IMR-90 (cell line): ENCODE measurements around the gene TNNT1. TPM values are rescaled to one million over a fixed set of nuclear protein-coding genes. Genes with fewer than 3 reads are reported as not detected.

ENCODE experiments used
- ATAC-seq: fragments of 200-7000 bp; cut with Tn5 transposase; 2 replicates; pipeline ENCODE4 v1.9.1; 2020; ENCODE audit warnings: low read depth, mild to moderate bottlenecking, moderate library complexity
- BruUV-seq: library from RNA; stranded (reverse); fragments of 400-500 nt; replicated peaks from 2 replicates; lab custom pipeline; 2021; lab: Mats Ljungman, UMichigan
- CTCF ChIA-PET: fragments of 300-600 bp; formaldehyde crosslinking; extraction: SDS; loops from one replicate; lab custom pipeline; 2021; ENCODE audit warnings: antibody characterized with exemption; lab: Yijun Ruan, JAX
- POLR2A ChIA-PET: fragments of 300-600 bp; sonication (Branson Sonifier 250); formaldehyde crosslinking; loops from one replicate; lab custom pipeline; 2022; ENCODE audit warnings: antibody characterized with exemption; ENCODE audit not compliant: unreplicated experiment; lab: Charles Lee
- DNase-seq: peaks from one replicate; pipeline ENCODE4 v3.0.0; 2013
- H2AFZ ChIP-seq: replicated peaks from 2 replicates; pipeline ENCODE3; 2013; ENCODE audit warnings: low read length, mild to moderate bottlenecking; ENCODE audit not compliant: poor library complexity
- H2AK5ac ChIP-seq: 2 replicates; pipeline ENCODE4 v1.6.1; 2013; ENCODE audit warnings: low read depth, low read length, inconsistent platforms
- H2AK9ac ChIP-seq: replicated peaks from 2 replicates; pipeline ENCODE3; 2013; ENCODE audit warnings: mild to moderate bottlenecking, low read depth, low read length, moderate library complexity; ENCODE audit not compliant: poor library complexity
- H2BK120ac ChIP-seq: 2 replicates; pipeline ENCODE4 v1.6.1; 2013; ENCODE audit warnings: low read depth, low read length, inconsistent platforms
- H2BK15ac ChIP-seq: 3 replicates; pipeline ENCODE4 v1.6.1; 2013; ENCODE audit warnings: low read depth, low read length, inconsistent platforms
- H2BK20ac ChIP-seq: 2 replicates; pipeline ENCODE4 v1.6.1; 2013; ENCODE audit warnings: low read depth, mild to moderate bottlenecking, inconsistent platforms, low read length, moderate library complexity
- H2BK5ac ChIP-seq: 2 replicates; pipeline ENCODE4 v1.6.1; 2013; ENCODE audit warnings: mild to moderate bottlenecking, low read depth, low read length, inconsistent platforms; ENCODE audit not compliant: poor library complexity, severe bottlenecking
- H3K14ac ChIP-seq: replicated peaks from 2 replicates; pipeline ENCODE4 v1.6.1; 2013; ENCODE audit warnings: low read depth, low read length, inconsistent platforms
- H3K18ac ChIP-seq: 2 replicates; pipeline ENCODE4 v1.6.1; 2013; ENCODE audit warnings: low read depth, low read length, control low read depth
- H3K23ac ChIP-seq: 2 replicates; pipeline ENCODE4 v1.6.1; 2013; ENCODE audit warnings: low read depth, low read length, inconsistent platforms
- H3K27ac ChIP-seq: 2 replicates; pipeline ENCODE4 v1.5.1; 2013; ENCODE audit warnings: mild to moderate bottlenecking, control low read depth, low read length; ENCODE audit not compliant: insufficient read depth
- H3K27me3 ChIP-seq: 2 replicates; pipeline ENCODE4 v1.6.1; 2013; ENCODE audit warnings: low read length; ENCODE audit not compliant: control insufficient read depth, insufficient read depth
- H3K36me3 ChIP-seq: 2 replicates; pipeline ENCODE4 v1.6.1; 2013; ENCODE audit warnings: low read length, mixed read lengths; ENCODE audit not compliant: control insufficient read depth, insufficient read depth
- H3K4ac ChIP-seq: 2 replicates; pipeline ENCODE4 v1.6.1; 2013; ENCODE audit warnings: low read depth, low read length, inconsistent platforms
- H3K4me1 ChIP-seq: 2 replicates; pipeline ENCODE4 v1.6.1; 2013; ENCODE audit warnings: low read length, mixed read lengths; ENCODE audit not compliant: control insufficient read depth, insufficient read depth
- H3K4me2 ChIP-seq: 2 replicates; pipeline ENCODE4 v1.6.1; 2013; ENCODE audit warnings: low read depth, mild to moderate bottlenecking, control low read depth, low read length, moderate library complexity
- H3K4me3 ChIP-seq: 2 replicates; pipeline ENCODE4 v1.5.1; 2013; ENCODE audit warnings: low read depth, mild to moderate bottlenecking, control low read depth, low read length, moderate library complexity; ENCODE audit not compliant: insufficient read depth
- H3K56ac ChIP-seq: 2 replicates; pipeline ENCODE4 v1.6.1; 2013; ENCODE audit warnings: low read length, inconsistent platforms; ENCODE audit not compliant: insufficient read depth; ENCODE audit errors: extremely low read depth
- H3K79me1 ChIP-seq, 2 experiments: 2 replicates each; pipeline ENCODE4 v1.6.1; 2013; ENCODE audit warnings: low read length in 2 of 2, inconsistent platforms in 1 of 2, low read depth in 1 of 2
- H3K9ac ChIP-seq: 2 replicates; pipeline ENCODE4 v1.6.1; 2013; ENCODE audit warnings: low read depth, low read length, control low read depth
- H3K9me1 ChIP-seq: 2 replicates; pipeline ENCODE4 v1.6.1; 2013; ENCODE audit warnings: low read length, inconsistent platforms; ENCODE audit not compliant: insufficient read depth
- H3K9me3 ChIP-seq: 2 replicates; pipeline ENCODE4 v1.6.1; 2013; ENCODE audit warnings: low read length; ENCODE audit not compliant: control insufficient read depth, insufficient read depth
- H4K20me1 ChIP-seq: 2 replicates; pipeline ENCODE4 v1.6.1; 2013; ENCODE audit warnings: low read length, inconsistent platforms; ENCODE audit not compliant: insufficient read depth
- H4K5ac ChIP-seq: 2 replicates; pipeline ENCODE4 v1.6.1; 2013; ENCODE audit warnings: mild to moderate bottlenecking, low read depth, low read length, control low read depth
- H4K8ac ChIP-seq, 2 experiments: 2 replicates each; pipeline ENCODE4 v1.6.1; 2013; ENCODE audit warnings: low read depth in 2 of 2, low read length in 2 of 2, control low read depth in 1 of 2, inconsistent platforms in 1 of 2
- H4K91ac ChIP-seq: 2 replicates; pipeline ENCODE4 v1.6.1; 2013; ENCODE audit warnings: low read depth, low read length, inconsistent platforms; ENCODE audit not compliant: insufficient read depth
- CEBPB ChIP-seq: IDR thresholded peaks from 2 replicates; pipeline ENCODE4 v1.6.1; 2012; ENCODE audit warnings: low read depth, low read length, improper control_type of control experiment
- CHD1 ChIP-seq: IDR thresholded peaks from 2 replicates; pipeline ENCODE4 v1.6.1; 2012; ENCODE audit warnings: low read depth, low read length, improper control_type of control experiment
- MAZ ChIP-seq: IDR thresholded peaks from 2 replicates; pipeline ENCODE4 v1.6.1; 2012; ENCODE audit warnings: low read depth, mild to moderate bottlenecking, low read length, improper control_type of control experiment, moderate library complexity, borderline replicate concordance
- MXI1 ChIP-seq: IDR thresholded peaks from 2 replicates; pipeline ENCODE4 v1.6.1; 2012; ENCODE audit warnings: low read depth, mild to moderate bottlenecking, low read length, moderate library complexity, borderline replicate concordance
- NFE2L2 ChIP-seq: fragments of 150-350 bp; IDR thresholded peaks from 2 replicates; pipeline ENCODE4 v1.6.1; 2016; ENCODE audit warnings: low read depth, mild to moderate bottlenecking, low read length
- POLR2A ChIP-seq: IDR thresholded peaks from 2 replicates; pipeline ENCODE4 v1.6.1; 2012; ENCODE audit warnings: mild to moderate bottlenecking, low read depth, low read length
- RAD21 ChIP-seq: IDR thresholded peaks from 2 replicates; pipeline ENCODE4 v1.6.1; 2012; ENCODE audit warnings: low read length, improper control_type of control experiment
- RFX5 ChIP-seq: IDR thresholded peaks from 2 replicates; pipeline ENCODE4 v1.8.0; 2012; ENCODE audit warnings: low read depth, mild to moderate bottlenecking, low read length, moderate library complexity
- SMC3 ChIP-seq: fragments of 150-350 bp; IDR thresholded peaks from 2 replicates; pipeline ENCODE4 v1.6.1; 2016; ENCODE audit warnings: low read depth, mild to moderate bottlenecking, antibody characterized with exemption, low read length, moderate library complexity
- USF2 ChIP-seq: fragments of 150-350 bp; IDR thresholded peaks from 2 replicates; pipeline ENCODE4 v1.6.1; 2017; ENCODE audit warnings: mild to moderate bottlenecking, antibody characterized with exemption, low read length, low read depth
- WGBS, 2 experiments: methylation state at CpG; one replicate each; pipeline versions ENCODE4 v1.1.5 to v1.1.7; 2013; ENCODE audit warnings: missing lambda C conversion rate in 2 of 2; ENCODE audit not compliant: insufficient read length in 1 of 2; ENCODE audit errors: extremely low coverage in 2 of 2; 5-methylcytosine and 5-hydroxymethylcytosine counted together
- dilution Hi-C: fragments of 300-500 bp; cut with HindIII; formaldehyde crosslinking; loops from one replicate; pipeline ENCODE4 v1.14.3; 2018; ENCODE audit warnings: low sequenced_read_pairs; ENCODE audit not compliant: unreplicated experiment
- in situ Hi-C: fragments of 300-500 bp; cut with MboI; formaldehyde crosslinking; loops from 3 replicates; pipeline ENCODE4 v1.14.3; 2019; ENCODE audit warnings: low sequenced_read_pairs, inconsistent platforms, mixed read lengths
- intact Hi-C: fragments of 100-400 bp; cut with micrococcal nuclease; formaldehyde crosslinking; loops from 2 replicates; pipeline ENCODE4 v1.10.0; 2022
- polyA plus RNA-seq, 3 experiments: library from polyadenylated mRNA; depleted of rRNA; stranded (reverse); fragments of >200 nt; gene quantifications; 2 replicates each; pipeline ENCODE4 v1.2.3, GENCODE V29; 2012; ENCODE audit warnings: low replicate concordance in 1 of 3
- total RNA-seq: library from RNA; depleted of rRNA; stranded (reverse); fragments of >200 nt; gene quantifications from 2 replicates; pipeline ENCODE4 v1.2.3, GENCODE V29; 2012
- TF ChIP-seq, protein P1 (sequence below): fragments of 150-350 bp; IDR thresholded peaks from 2 replicates; pipeline ENCODE4 v1.6.1; 2016; ENCODE audit warnings: low read depth, mild to moderate bottlenecking, low read length, moderate library complexity, borderline replicate concordance

Gene TNNT1
- total and polyA plus RNA-seq, 2 of the 4 experiments (the other 2 are of a cell fraction): 1.3 to 2.6 TPM

GRCh38 chr19:55092423-55093318 is 56.3 kb downstream of the TNNT1 start:
- no peak overlapping the region for H3K56ac ChIP-seq
- TF ChIP-seq SMC3 (no peak), RAD21 (no peak), MXI1 (no peak), CEBPB (no peak), RFX5 (no peak), POLR2A (no peak), USF2 (no peak), CHD1 (no peak), MAZ (no peak), NFE2L2 (no peak)
- TF ChIP-seq, protein P1, sequence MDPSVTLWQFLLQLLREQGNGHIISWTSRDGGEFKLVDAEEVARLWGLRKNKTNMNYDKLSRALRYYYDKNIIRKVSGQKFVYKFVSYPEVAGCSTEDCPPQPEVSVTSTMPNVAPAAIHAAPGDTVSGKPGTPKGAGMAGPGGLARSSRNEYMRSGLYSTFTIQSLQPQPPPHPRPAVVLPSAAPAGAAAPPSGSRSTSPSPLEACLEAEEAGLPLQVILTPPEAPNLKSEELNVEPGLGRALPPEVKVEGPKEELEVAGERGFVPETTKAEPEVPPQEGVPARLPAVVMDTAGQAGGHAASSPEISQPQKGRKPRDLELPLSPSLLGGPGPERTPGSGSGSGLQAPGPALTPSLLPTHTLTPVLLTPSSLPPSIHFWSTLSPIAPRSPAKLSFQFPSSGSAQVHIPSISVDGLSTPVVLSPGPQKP: no peak
- dilution Hi-C loops (no loop called here), intact Hi-C loops (no loop called here), in situ Hi-C loops (no loop called here)
- no peak overlapping the region for H4K8ac ChIP-seq
- H3K9ac ChIP-seq: no peak overlapping the region
- no TSS peak for BruUV-seq
- H3K14ac ChIP-seq: no peak overlapping the region
- peaks cover 3% of the 10 kb centered on the region; the same call in 1 of the 2 replicates for H3K4me1 ChIP-seq
- no peak overlapping the region for H2BK15ac ChIP-seq
- peaks cover 0 to 12% of the 10 kb centered on the region in 2 experiments; a peak in 2 of 4 replicates for H3K79me1 ChIP-seq
- 87% methylated on average over 15 of the region's 49 CpGs; no CpG with 5 or more reads in 1 of the 2 experiments for WGBS, 2 experiments
- H2BK120ac ChIP-seq: no peak overlapping the region
- no peak overlapping the region for H3K4me3 ChIP-seq
- H3K36me3 ChIP-seq: peaks cover 29% of the 10 kb centered on the region
- no peak overlapping the region for H3K18ac ChIP-seq
- no peak overlapping the region for H2AK9ac ChIP-seq
- H3K9me3 ChIP-seq: no peaks in the 10 kb centered on the region
- H3K9me1 ChIP-seq: no peaks in the 10 kb centered on the region; the same call in 1 of the 2 replicates
- H3K23ac ChIP-seq: no peak overlapping the region
- H3K4me2 ChIP-seq: no peak overlapping the region
- no peak for DNase-seq
- no peak overlapping the region for H2BK5ac ChIP-seq
- no peak overlapping the region for H2AK5ac ChIP-seq
- H3K27me3 ChIP-seq: no peaks in the 10 kb centered on the region
- H4K20me1 ChIP-seq: peaks cover 21% of the 10 kb centered on the region
- H2BK20ac ChIP-seq: no peak overlapping the region
- ChIA-PET POLR2A (no interaction called here), CTCF (no interaction called here)
- no peak overlapping the region for H4K5ac ChIP-seq
- H3K27ac ChIP-seq: no peak overlapping the region
- ATAC-seq: no peak
- H4K91ac ChIP-seq: no peak overlapping the region
- H3K4ac ChIP-seq: no peak overlapping the region
- H2AFZ ChIP-seq: no peak overlapping the region
